Activated CD4-positive, CD25-positive, alpha-beta regulatory T cell treated with anti-CD3 and anti-CD28 coated beads, Interleukin-2, amount 50 U/mL, for 24 hours (primary cell): ENCODE results near the gene PRMT2.
A peak's percentile ranks its signal among the peaks of the same experiment; 100 is the strongest.
"Not testable (repeated sequence)": the region's sequence is repeated elsewhere in the genome, so short reads cannot be mapped to it uniquely, and the experiment has no call there.

ENCODE experiments used
- ATAC-seq, 2 donors: fragments of 150-1000 bp; cut with Tn5 transposase; one replicate each; pipeline ENCODE4 v1.10.0; 2021; ENCODE audit warnings: mild to moderate bottlenecking in 1 of 2, moderate library complexity in 1 of 2

The PRMT2 gene

DNA sequence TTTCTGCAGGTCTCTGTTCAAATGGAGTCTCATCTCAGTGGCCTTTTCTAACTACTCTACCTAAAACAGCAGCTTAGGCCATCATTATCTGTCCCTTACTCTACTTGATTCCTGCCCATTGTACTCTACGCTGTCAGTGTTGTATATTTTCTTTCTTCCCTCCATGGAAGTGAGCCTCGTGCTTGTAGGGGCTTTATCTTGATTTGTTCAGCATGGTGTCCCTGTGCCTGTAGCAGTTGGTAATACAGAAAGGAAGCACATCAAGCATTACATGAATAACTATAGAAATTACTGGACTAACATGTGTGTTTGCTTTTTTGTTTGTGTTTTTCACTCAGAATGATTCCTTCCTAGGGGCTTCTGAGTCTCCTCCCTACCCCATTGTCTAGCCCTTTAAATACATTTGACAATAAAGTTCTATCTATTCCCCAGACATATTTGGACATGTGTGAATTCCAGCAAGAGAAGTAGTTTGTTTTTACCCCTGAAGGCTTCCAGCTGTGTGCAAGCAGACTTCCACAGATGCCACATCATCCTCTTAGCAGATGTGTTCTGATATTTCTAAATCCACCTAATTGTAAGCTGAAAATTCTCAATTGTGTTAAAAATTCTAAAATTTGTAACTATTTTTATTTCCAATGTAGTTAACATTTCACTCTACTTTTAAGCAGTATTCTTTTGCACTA is 40.3 kb downstream of the PRMT2 start:
- no peak for ATAC-seq

DNA sequence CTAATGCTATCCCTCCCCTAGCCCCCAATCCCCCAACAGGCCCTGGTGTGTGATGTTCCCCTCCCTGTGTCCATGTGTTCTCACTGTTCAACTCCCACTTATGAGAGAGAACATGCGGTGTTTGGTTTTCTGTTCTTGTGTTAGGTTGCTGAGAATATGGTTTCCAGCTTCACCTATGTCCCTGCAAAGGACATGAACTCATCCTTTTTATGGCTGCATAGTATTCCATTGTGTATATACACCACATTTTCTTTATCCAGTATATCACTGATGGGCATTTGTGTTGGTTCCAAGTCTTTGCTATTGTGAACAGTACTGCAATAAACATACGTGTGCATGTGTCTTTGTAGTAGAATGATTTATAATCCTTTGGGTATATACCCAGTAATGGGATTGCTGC is 41.1 kb downstream of the PRMT2 start:
- not testable (repeated sequence) for ATAC-seq

- ATAC-seq, result not testable (repeated sequence)
These were observed 46.1 kb downstream of the PRMT2 start for GRCh38 chr21:46681593-46681992.

DNA sequence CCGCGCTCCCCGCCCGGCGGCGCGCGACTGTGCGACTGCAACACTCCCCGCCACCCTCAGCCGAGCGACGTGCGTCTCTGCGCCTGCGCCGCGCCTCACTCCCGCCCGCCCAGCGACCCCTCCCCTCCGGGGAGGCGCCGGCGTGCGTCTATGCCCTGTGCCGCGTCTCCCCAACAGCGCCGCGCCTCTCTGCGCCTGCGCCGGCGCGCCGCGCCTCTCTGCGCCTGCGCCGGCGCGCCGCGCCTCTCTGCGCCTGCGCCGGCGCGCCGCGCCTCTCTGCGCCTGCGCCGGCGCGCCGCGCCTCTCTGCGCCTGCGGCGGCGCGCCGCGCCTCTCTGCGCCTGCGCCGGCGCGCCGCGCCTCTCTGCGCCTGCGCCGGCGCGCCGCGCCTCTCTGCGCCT is 63.2 kb downstream of the PRMT2 start:
- ATAC-seq, result not testable (repeated sequence)

DNA sequence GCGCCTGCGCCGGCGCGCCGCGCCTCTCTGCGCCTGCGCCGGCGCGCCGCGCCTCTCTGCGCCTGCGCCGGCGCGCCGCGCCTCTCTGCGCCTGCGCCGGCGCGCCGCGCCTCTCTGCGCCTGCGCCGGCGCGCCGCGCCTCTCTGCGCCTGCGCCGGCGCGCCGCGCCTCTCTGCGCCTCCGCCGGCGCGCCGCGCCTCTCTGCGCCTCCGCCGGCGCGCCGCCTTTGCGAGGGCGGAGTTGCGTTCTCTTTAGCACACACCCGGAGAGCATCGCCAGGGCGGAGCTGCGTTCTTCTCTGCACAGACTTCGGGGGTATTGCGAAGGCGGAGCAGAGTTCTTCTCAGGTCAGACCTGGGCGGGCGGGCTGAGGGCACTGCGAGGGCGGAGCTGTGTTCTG is 63.6 kb downstream of the PRMT2 start:
- peak in 1 of 2 donors; percentile 59 for ATAC-seq
